NCI-H526 treated with DMSO at 0.1 percent for 48 hours (cell line): ENCODE measurements around the gene ADAM12.
"Not testable (repeated sequence)": the region's sequence is repeated elsewhere in the genome, so short reads cannot be mapped to it uniquely, and the experiment has no call there.

Source experiments
- DNase-seq: peaks from one replicate; lab custom pipeline; 2025; lab: John Stamatoyannopoulos, UW

ADAM12 gene

DNA sequence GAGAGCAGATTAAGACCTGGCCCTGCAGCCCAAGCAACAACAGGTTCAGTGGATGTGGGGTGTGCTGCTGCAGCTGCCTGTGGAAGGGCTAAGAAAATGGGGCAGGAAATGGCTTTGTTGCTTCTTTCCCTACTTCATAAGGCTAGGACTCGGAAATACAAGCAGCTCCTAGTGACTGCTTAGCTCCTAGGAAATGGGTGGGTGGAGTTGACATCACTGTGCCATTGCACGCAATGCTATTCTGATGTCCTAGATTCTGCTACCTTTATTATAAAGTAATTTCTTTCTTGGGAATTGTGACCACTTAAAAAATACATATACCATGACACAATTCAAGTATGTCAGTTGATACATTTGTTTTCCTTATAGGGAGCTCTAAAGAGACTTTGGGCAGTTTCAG, 336.1 kb downstream of the ADAM12 start:
- no peak for DNase-seq

DNA sequence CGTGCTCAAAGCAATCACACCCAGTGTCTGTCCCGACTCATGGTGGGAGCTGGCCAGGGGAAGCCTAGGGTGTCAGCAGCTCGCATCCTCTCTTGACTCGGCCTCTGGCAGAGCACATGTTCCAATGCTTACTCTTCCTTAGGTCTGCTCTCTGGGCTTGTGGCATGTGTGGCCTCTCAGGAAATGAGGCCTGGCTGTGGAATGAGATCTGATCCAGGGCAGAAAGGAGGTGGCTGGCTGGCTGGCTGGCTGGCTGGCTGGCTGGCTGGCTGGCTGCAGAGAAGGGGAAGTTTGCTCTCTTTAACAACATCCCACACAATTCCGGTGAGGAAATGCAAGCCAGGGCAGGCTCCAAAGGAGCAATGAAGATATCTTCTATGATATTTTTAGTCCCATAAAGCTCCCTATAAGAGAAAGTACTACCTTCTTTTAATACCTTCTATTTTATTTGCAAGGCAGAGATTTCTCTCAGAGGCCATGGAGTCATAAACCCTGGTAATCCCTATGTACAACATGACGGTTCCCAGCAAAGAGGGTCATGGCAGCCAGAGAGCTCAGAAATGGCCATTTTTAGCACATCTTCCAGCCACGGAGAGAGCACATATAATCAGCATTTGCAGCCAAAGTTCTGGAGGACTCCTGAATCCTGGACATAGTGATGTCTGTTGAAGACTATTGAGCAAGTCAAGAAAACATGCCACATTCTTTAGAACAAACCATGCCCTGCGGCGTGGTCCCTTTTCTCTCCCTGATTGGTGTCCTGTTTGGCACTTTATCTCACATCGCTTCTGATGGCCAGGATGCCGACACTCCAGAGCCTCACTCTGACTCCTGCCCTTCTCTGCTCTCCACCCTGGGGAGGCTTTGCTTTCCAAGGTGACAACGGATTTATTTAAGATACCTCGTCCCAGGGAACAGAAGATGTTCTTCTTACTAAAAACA, 338.2 kb downstream of the ADAM12 start:
- DNase-seq, result no peak

DNA sequence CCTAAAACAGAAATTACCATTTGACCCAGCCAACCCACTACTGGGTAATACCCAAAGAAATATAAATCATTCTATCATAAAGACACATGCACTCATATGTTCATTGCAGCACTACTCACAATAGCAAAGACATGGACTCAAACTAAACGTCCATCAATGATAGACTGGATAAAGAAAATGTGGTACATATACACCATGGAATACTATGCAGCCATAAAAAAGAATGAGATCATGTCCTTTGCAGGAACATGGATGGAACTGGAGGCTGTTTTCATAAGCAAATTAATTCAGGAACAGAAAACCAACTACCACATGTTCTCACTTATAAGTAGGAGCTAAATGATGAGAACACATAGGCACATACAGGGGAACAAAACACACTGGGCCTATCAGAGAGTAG, 340.5 kb downstream of the ADAM12 start:
- not testable (repeated sequence) for DNase-seq

DNA sequence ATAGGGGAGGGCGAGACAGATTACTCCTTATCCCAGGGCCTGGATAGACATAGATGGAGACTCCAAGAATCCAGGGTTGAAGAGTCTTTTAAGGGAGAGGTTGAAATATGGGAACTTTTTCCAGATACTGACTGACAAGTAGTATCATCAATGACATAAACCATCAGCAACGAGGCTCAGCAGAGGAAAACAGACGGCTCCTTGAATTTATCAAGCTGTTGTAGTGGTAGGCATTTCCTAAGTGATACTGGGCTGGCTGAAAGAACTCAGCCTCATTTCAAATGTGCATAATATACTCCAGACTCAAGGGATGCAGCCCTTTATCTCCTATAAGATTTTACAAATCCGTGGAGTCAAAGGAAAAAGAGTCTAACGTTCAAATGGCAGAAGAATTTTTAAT, 341.4 kb downstream of the ADAM12 start:
- no peak for DNase-seq

DNA sequence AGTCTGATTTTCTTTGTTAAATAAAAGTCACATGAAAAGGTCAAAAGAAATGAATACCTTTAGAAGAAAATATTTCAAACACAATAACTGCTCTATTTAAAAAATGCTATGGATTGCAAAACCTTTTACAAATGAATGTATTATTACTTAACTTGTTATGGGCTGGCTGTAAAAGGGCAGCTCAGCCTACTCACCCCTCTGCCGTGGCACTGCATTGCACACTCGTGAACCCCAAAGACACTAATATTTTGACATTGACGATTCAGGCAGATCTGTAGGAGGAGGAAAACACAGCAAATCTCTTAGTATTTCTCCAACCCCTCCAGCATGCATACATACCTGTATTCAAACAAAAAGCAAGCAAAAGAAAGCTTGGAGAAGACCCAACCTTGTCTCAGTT, 342.4 kb downstream of the ADAM12 start:
- DNase-seq, result no peak

DNA sequence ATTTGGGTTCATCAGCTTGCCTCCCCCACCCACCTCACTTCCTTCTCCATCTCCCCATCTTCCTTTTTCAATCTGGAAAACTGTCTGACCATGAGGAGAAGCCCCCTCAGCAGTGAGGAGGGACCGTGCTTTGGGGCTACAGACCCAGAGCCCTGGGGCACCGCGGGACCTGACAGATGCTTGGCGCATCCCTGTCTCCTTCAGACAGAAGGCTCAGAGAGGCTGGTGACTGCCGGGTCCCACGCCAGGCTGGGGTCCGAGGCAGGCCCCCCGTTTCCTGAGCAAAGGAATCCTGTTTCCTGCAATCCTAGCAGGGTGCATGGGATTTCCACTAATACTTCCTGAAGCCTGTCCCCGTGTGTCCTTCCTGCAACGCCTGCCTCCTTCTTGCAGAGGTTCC, 344.9 kb downstream of the ADAM12 start:
- DNase-seq, result no peak

DNA sequence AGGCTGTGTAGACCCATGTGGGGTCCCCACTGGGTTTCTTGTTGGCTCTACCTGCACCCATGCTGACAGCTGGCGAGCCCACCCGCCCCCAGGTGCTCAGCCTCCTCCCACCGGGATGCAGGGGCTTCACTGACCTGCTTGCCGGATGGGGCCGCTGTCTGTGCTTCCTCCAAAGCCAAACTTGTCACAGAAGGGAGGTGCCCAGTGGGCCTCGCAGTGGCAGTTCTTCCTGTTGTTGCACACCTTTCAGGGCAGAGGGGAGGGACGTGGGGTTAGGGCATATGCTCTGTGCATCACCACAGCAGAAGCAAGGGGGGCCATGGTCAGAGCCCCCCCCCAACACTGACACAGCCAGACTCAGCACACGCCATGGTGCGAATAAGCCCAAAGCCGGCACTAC, 345.4 kb downstream of the ADAM12 start:
- DNase-seq, result no peak

DNA sequence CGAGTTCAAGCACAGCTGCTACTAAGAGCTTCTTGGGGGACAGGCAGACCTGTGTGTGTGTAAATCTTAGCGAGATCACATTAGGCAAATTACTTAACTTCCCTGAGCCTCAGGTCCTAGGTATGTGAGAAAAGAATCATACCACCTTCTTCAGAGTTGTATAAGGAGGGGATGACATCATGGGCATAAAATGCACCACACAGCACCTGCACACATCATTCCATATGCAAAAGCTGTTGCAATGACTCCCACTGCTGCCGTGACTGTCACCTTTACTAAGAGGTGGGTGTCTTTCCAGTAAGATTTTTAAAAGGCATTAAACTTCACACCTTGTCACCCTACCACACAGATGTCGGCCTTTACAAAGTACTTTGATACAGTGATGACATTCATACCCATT, 345.9 kb downstream of the ADAM12 start:
- no peak for DNase-seq

DNA sequence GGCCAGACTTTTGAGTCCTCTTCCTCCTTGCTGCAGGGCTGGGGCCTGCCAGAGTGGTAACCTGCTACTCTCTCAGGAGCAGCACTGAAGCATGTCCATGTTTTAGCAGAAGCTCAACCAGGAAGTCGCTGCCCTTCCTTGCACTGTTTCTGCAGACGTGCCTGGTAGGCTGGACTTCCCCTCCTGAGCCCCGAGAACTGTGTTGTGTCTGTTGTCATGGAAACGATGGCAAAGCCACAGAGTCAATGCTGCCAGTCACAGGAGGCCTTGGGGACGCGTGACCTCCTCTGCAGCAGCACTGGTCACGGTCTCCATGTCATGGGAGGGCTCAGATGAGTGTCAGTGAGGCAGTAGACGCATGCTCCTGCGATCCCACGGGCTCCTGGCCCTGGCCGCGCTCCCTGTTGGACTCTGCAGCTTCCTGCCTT, 346.5 kb downstream of the ADAM12 start:
- no peak for DNase-seq

DNA sequence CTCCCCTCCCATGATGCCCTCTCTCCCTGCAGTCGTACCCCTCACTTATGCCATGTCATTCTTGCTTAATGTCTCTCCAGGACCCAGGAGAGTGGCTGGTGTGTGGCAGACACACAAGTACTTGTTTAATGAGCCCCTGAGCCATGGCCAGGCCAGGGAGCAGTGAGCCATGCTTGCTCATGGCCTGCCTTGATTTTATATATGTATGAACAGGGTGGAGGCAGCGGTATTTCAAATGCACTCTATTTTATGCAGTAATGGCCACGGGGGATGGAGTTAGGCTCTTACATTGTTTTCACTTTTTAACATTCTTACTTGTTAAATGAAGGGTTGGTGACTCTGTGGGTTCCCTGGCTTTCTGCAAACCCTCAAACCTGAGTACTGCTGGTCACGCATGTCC, 347.2 kb downstream of the ADAM12 start:
- no peak for DNase-seq

DNA sequence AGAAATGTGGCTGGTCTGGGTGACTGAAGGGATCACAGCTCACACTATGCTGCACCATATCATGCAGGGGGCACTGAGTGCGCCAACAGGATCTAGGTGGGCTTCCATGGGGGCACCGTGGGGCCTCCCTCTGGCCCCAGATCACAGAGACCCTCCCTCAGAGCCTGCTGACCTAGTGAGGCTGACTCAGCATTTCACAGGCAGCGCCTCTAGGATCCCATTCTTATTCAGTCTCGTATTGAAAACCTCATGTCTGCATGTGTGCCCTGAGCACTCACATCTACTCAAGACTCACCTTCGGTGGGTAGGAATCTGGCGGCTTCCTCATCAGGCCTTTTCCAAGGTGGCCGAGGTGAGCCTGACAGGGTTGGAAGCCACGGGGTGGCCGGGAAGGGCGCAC, 350.3 kb downstream of the ADAM12 start:
- no peak for DNase-seq

DNA sequence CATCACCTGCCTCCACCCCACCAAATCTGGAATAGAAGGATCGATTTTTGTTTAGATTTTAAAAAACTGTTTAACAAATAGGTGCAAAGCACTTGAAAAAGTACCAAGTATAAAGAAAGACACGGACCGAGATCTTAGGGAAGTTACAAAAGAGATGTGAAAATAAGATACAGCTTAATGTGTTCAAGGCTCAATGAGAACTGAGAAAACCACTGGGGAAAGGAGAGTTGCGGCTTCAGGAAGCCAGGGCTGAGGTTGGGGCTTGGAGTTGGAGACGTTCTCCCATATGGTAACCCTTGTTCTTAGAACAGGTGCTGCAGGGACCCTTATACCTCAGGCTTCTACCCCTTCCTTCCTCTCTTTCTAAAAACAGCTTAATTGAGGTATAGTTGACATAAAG, 351.8 kb downstream of the ADAM12 start:
- no peak for DNase-seq

DNA sequence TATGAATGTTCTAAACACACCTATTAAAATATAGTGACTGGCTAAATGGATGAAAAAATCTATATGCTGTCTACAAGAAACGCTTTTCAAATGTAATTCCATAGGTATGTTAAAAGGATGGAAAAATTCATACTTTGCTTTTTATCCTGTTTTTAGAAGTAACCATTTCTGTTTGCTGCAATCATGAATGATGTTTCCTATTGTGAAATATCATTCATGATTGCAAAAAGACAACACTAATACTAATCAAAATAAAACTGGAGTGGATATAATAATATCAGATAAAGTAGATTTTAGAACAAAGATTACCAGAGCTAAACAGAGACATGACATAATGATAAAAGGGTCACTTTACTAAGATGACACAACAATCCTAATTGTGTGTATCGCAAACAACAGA, 353.7 kb downstream of the ADAM12 start:
- no peak for DNase-seq

DNA sequence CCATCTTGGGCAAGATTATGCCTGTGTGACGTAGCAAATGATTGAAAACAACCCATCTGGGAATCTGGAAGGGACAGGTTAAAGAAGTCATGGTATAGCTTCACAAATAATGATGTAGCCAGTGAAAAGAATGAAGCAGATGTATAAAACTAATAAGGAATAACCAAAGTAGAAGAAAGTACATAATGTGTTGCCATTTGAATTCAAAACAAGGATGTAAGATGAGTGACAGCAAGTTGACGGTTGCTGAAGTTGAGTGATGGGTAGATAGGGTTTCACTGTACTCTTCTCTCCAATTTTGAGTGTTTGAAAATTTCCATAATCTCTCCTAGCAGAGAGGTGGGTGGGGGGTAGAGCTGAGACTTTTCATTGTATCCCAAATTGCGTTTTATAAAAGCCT, 358.3 kb downstream of the ADAM12 start:
- DNase-seq, result no peak

DNA sequence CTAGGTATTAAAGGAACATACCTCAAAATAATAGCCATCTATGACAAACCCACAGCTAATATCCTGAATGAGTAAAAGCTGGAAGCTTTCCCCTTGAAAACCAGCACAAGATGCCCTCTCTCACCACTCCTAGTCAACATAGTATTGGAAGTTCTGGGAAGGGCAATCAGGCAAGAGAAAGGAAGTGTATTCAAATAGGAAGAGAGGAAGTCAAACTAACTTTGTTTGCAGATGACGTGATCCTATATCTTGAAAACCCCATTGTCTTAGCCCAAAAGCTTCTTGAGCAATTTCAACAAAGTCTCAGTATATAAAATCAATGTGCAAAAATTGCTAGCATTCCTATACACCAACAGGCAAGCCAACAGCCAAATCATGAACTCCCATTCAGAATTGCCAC, 360.6 kb downstream of the ADAM12 start:
- DNase-seq, result no peak

DNA sequence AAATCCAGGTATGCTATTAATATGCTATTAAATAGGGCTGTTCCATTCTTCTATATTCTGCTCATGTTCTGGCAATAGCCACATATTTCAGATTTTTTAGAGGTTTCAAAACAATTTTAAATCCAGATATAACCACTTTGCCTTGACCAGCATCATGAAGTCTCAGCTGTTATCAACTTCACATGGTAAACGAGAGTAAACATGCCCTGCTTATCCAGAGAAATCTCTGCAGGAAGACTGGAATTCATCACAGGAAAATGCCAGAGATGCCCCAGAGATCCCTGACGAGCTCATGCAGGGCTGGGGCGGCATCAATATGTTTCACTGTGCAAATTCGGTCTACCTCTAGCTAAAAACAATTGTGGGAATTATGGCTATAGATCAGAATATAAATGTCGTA, 365.4 kb downstream of the ADAM12 start:
- DNase-seq, result no peak

DNA sequence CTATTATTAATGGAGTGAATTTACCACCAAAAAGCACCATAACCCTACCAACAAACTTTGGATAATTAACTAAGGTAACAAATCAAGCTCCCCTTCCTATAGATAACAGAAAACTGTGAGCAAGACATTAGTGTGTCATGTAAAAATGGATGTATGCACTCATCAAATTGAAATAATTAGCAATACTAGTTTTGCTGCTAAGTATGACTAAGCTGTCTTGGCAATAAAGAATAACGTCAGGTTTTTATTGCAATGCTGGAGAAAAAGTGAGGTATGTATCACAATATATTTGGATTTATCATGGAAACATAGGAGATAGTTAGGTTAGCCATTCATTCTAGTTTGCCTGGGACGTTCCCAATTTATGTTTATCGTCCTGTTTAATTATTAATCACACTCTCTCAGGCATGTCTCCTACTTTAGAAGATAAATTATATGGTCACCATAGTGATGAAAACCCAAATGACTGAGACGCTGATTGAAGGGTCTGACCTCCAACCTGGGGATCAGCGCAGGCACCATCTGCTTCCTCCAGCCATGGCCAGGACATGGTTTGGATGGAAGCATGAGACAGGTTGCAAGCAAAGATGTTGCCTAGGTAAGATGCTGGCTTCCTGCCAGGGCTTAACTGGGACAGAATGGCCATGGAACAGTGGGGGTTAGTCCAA, 366.3 kb downstream of the ADAM12 start:
- no peak for DNase-seq

DNA sequence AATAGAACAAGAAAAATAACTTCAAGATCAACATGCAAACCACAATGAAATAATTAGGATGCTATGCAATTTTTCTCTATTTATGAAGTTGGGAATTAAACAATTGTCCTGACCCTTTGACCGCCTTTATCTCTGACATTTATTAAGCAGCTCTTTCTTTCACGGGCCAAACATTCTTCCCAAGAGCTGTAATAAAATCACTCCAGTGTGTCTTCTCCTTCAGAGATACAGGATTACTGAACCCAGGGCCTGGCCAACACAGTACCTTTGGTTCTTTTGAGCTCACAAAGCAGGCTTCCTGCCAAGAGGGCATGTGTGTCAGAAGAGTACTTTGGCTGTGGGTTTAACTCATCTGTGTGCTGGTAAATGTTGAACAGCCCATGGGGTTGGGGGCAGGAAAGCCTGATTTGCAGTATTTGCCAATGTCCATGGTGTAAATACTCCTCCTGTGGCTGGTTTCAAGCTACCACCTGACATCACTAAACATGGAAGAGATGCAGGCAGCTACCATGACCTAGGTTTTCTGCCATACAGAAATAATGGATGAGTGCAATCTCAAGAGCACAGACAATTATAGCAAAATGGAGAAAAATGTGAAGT, 370.2 kb downstream of the ADAM12 start:
- no peak for DNase-seq

DNA sequence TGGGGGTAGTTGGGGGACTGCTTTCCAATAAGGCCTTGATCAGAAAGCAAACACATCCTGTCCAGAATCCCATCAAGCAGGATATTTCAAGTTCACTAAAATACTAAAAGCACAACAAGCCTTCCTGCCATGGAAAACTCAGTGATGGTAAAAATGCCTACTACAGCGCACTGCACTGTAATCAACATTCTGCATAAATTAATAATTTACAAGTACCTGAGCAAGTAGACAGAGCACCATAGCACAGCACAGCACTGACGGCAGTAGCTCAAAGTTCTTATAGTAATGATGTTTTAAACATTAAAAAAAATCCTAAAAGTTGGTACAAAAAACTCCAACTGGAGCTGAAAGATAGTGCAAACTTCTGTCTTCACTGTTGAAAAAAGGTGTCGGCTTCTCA, 371.4 kb downstream of the ADAM12 start:
- no peak for DNase-seq

DNA sequence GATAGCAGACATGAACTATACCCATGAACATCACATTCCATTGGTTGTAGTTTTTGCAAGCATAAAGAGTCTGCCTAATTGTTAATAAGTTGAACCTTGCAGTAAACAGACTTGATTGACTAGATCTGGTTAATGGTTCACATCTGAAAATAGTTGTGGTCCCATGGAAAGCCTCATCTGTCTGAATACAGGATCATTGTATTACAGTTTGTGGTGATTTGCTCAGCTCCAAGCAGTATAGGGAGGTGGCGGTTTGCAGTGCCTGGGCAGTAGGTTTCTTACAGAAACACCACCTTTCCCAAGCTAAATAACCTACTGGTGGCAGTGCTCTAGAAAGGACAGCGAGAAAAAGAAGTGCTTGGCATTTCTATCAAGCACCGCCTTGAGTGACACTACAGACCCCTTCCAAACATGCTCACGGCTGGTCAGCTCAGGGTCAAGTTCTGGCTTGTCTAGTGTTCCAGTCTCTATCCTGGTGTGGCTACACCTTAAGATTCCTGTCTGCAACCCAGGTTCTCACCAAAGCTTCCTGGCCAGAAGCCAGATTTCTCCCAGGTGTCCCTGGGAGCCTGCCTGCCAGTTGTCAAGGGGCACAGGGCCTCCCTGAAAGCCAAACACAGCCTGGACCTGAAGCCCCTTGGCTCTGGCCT, 372.0 kb downstream of the ADAM12 start:
- no peak for DNase-seq

DNA sequence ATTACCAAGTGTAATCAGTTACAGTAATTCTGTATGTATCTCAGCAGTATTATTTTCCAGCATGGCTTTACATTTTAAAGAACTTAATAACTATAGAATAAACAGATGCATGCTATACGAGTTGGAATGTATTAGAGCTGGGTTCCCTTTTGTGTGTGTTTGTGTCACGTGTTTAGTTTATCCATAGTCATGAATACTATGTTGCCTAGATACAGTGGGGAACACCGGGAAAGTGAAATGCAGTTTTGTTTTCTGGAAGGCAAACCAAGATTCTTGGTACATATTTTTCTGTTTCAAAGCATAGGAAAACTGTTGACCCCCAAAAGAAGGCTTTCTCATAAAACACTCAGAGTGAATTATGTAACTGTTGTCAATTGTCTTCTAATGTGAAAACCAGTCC, 372.9 kb downstream of the ADAM12 start:
- DNase-seq, result no peak

DNA sequence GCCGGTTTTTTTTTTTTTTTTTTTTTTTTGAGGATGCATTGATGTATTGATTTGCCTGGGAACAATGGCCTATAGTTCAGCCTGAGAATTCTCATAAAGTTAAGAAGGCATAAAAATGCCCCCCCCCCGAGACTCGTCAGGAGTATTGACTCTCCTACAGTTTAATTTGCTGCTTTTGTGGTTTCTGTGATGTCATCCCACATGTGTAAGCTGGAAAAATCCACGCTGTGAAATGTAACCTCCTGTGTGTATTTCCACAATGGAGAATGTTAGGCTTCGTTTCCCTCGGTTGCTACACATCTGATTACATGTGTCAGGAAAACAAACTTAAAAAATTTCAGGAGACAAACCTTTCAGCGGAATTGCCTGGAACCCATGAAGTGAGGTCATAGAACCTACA, 374.0 kb downstream of the ADAM12 start:
- no peak for DNase-seq
